Transverse colon (tissue), 4 donors: ENCODE results near the gene TSPAN17. TPM values are rescaled to one million over a fixed set of nuclear protein-coding genes. Genes with fewer than 3 reads are reported as not detected.
A peak's percentile ranks its signal among the peaks of the same experiment; 100 is the strongest.

Experiments
- DNase-seq: peaks from one replicate; pipeline ENCODE4 v3.0.0-alpha.2; 2019
- H3K27ac ChIP-seq, 4 donors: fragments of 200-600 bp; sonication (generic); 2 replicates each; pipeline ENCODE4 v1.5.1; 2016 to 2018; ENCODE audit warnings: inconsistent platforms in 4 of 4
- H3K27me3 ChIP-seq: fragments of 200-600 bp; sonication (generic); 2 replicates; pipeline ENCODE4 v1.5.1; 2017; ENCODE audit warnings: inconsistent platforms
- H3K36me3 ChIP-seq, 4 donors: fragments of 200-600 bp; sonication (generic); 2 replicates each; pipeline ENCODE4 v1.5.1; 2017 to 2019; ENCODE audit warnings: inconsistent platforms in 4 of 4
- H3K4me1 ChIP-seq, 4 donors: fragments of 200-600 bp; sonication (generic); 2 replicates each; pipeline ENCODE4 v1.5.1; 2017 to 2020; ENCODE audit warnings: inconsistent platforms in 4 of 4
- H3K4me3 ChIP-seq, 4 donors: fragments of 200-600 bp; sonication (generic); 1 replicate in 1 of 4; 2 replicates in 3 of 4; pipeline versions ENCODE4 v1.5.1 to v1.6.1; 2017 to 2019; ENCODE audit warnings: inconsistent platforms in 4 of 4
- H3K9me3 ChIP-seq, 2 donors: fragments of 200-600 bp; sonication (generic); 2 replicates each; pipeline ENCODE4 v1.5.1; 2017 to 2019; ENCODE audit warnings: inconsistent platforms in 2 of 2
- EP300 ChIP-seq: sonication (generic); formaldehyde crosslinking; IDR thresholded peaks from one replicate; pipeline ENCODE4 v1.6.1; 2017; ENCODE audit warnings: antibody characterized with exemption, low read depth
- POLR2A ChIP-seq: fragments of 450-650 bp; IDR thresholded peaks from one replicate; pipeline ENCODE4 v1.6.1; 2016; ENCODE audit warnings: antibody characterized with exemption, mild to moderate bottlenecking, moderate library complexity
- POLR2AphosphoS5 ChIP-seq, 3 donors: sonication (generic); formaldehyde crosslinking; IDR thresholded peaks; one replicate each; pipeline ENCODE4 v1.6.1; 2016; ENCODE audit warnings: antibody characterized with exemption in 3 of 3
- WGBS, 2 donors: methylation state at CpG; one replicate each; pipeline ENCODE4 v1.1.5; 2018; ENCODE audit warnings: low coverage in 1 of 2; 5-methylcytosine and 5-hydroxymethylcytosine counted together
- in situ Hi-C, 4 donors: fragments of 200-750 bp; cut with MboI; loops; one replicate each; pipeline versions ENCODE4 v1.15.0 to v1.15.1; 2017; ENCODE audit warnings: low sequenced_read_pairs in 3 of 4, low pct_ligation_motif_present in 1 of 4, low pct_unique_long_range_greater_than_20kb in 1 of 4
- intact Hi-C: fragments of 100-400 bp; cut with DNase I; formaldehyde crosslinking; loops from one replicate; pipeline ENCODE4 v1.15.1; 2023; ENCODE audit warnings: low total_unique reads
- total RNA-seq, 4 donors: library from RNA; depleted of rRNA; stranded (reverse); fragments of >200 nt; gene quantifications; one replicate each; pipeline ENCODE4 v1.1.0, GENCODE V29; 2016
- TF ChIP-seq, protein P1 (sequence below), 5 experiments: fragments of 200-600 bp in 3 of 5; fragments of 450-650 bp in 2 of 5; sonication (generic) in 3 of 5; IDR thresholded peaks; 1 replicate in 2 of 5; 2 replicates in 3 of 5; pipeline ENCODE4 v1.5.1; 2016 to 2017; ENCODE audit warnings: antibody characterized with exemption in 5 of 5, inconsistent platforms in 3 of 5, mild to moderate bottlenecking in 2 of 5, moderate library complexity in 1 of 5

The TSPAN17 gene
- total RNA-seq, 4 donors from 2014 or later: 27.2 to 227 (median 36.1) TPM

DNA sequence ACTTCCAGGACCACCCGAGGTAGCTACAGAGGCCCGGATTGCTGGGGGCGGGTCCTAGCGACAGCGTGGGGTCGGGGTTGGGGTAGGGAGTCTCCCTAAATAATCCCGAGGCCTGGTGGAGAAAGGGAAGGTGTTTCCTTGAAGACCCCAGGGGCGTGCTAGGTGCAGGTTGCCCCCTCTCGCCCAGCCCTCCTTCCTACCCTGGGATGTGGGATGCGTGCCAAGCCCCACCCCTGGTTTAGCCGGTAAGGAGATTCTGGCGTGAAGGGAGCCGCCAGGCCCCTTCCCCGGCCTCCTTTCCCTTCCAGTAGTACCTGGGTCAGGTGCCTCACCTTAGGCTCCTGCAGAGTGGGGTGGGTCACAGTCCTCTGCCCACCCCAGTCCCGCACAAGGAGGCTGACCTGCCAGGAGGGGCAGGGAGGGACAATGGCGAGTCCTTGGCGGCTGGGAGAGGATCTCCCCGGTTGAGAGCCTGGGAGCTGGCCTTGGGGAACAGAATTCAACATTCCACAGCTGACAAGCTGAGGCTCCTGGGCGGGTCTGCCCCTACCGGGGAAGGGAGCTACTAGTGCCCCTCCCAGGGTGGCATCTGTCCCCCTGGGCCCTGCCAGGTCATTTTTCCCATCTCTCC lies 674 bp downstream of the TSPAN17 start:
- H3K4me3 ChIP-seq: peak overlapping the region; percentile 47 to 89 (median 71)
- intact Hi-C loops (no loop called here), in situ Hi-C loops (no loop called here)
- DNase-seq: peak; percentile 77
- 8% methylated on average over 18 of the region's 20 CpGs; no CpG with 5 or more reads in 1 of the 2 donors for WGBS, 2 donors
- H3K4me1 ChIP-seq: peaks cover 9 to 20% (median 17%) of the 10 kb centered on the region in 4 donors
- H3K36me3 ChIP-seq: no peaks in the 10 kb centered on the region
- no peaks in the 10 kb centered on the region for H3K9me3 ChIP-seq
- H3K27ac ChIP-seq: peak overlapping the region; percentile 73 to 89 (median 83)
- no peaks in the 10 kb centered on the region for H3K27me3 ChIP-seq
- no peak for TF ChIP-seq EP300
- no peak for TF ChIP-seq POLR2A
- no peak for TF ChIP-seq POLR2AphosphoS5 (IDR thresholded peaks at IDR 0.05)
- TF ChIP-seq, protein P1, sequence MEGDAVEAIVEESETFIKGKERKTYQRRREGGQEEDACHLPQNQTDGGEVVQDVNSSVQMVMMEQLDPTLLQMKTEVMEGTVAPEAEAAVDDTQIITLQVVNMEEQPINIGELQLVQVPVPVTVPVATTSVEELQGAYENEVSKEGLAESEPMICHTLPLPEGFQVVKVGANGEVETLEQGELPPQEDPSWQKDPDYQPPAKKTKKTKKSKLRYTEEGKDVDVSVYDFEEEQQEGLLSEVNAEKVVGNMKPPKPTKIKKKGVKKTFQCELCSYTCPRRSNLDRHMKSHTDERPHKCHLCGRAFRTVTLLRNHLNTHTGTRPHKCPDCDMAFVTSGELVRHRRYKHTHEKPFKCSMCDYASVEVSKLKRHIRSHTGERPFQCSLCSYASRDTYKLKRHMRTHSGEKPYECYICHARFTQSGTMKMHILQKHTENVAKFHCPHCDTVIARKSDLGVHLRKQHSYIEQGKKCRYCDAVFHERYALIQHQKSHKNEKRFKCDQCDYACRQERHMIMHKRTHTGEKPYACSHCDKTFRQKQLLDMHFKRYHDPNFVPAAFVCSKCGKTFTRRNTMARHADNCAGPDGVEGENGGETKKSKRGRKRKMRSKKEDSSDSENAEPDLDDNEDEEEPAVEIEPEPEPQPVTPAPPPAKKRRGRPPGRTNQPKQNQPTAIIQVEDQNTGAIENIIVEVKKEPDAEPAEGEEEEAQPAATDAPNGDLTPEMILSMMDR (IDR thresholded peaks at IDR 0.05): no peak

DNA sequence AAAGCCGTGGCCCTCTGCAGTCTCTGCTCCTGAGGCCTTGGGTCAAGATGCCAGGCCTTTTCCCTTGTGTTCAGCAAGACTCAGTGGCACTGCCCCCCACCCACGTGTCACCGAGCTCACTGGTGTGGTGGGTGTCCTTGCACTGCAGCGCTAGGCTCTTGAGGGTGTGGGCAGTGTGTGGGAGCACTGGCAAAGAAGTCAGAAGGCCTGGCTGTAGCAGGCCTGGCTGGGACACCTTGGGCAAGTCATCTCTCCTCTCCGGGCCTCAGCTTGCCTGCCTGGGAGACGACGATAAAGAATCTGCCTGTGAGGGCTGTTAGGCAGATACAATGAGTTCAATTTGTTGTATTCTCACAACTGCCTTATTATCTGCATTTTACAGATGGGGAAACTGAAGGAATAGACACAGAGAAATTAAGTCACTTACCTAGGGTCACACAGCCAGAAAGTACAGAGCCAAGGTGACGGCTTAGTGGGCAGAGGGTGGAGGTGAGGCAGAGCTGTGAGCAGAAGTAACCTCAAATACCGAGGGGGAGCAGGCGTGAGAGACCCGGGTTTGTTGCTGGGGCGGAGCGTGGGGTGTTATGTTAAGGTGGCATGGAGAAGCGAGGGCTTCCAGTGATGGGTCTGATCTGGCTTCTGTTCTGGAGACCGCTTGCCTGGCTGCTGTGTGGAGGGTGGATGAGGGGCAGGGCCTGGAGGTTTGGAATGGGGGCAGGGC lies 1.4 kb downstream of the TSPAN17 start:
- H3K4me1 ChIP-seq: peaks cover 9 to 20% (median 17%) of the 10 kb centered on the region in 4 donors
- H3K27ac ChIP-seq: peak overlapping the region in 3 of 4 donors; percentile 82 to 89 (median 84)
- no peaks in the 10 kb centered on the region for H3K9me3 ChIP-seq
- H3K36me3 ChIP-seq: no peaks in the 10 kb centered on the region
- no peak for TF ChIP-seq POLR2AphosphoS5 (IDR thresholded peaks at IDR 0.05)
- TF ChIP-seq, protein P1 (IDR thresholded peaks at IDR 0.05): no peak
- no peak for TF ChIP-seq EP300
- no peak for TF ChIP-seq POLR2A
- DNase-seq: no peak
- in situ Hi-C loops (no loop called here), intact Hi-C loops (no loop called here)
- H3K4me3 ChIP-seq: peak overlapping the region in 2 of 4 donors; percentile 59 to 83
- 74 to 93% methylated on average over 2 to 15 of the region's 15 CpGs for WGBS, 2 donors
- no peaks in the 10 kb centered on the region for H3K27me3 ChIP-seq

DNA sequence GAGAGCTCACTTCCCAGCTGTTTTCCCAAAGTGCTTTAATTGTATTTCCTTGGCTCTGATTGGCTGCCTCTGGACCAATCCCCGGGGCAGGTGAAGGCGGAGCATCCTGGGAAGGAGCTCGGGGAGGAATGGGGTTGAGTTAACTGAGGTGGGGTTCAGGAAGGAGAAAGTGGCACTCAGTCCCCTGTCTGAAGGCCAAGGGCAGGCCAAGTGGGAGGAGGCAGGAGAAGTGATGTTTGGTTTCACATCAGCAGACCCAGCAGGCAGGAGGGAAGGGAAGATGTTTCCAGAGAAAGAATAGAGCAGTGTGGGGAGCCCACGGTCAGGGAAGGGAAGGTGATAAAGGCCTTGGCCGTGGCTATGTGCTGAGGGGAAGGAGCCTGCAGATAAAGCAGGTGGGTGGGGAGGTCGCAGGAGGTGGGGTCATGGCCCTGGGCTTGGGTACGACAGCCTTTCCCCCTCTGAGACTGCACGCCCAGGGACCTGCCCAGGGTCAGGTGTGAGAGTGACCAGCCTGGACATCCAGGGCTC lies 3.1 kb downstream of the TSPAN17 start:
- WGBS, 2 donors: 80% methylated on average over 2 to 8 of the region's 8 CpGs
- Histone ChIP-seq H3K36me3 (no peaks in the 10 kb centered on the region), H3K27ac (no peak overlapping the region), H3K4me1 (peaks cover 9 to 20% (median 17%) of the 10 kb centered on the region in 4 donors), H3K27me3 (no peaks in the 10 kb centered on the region), H3K9me3 (no peaks in the 10 kb centered on the region), H3K4me3 (no peak overlapping the region)
- TF ChIP-seq, protein P1 (IDR thresholded peaks at IDR 0.05): no peak
- TF ChIP-seq POLR2A (no peak), EP300 (no peak), POLR2AphosphoS5 (IDR thresholded peaks at IDR 0.05) (no peak)
- DNase-seq: no peak
- intact Hi-C loops: no loop called here
- in situ Hi-C loops: loop anchor here in 3 of 4 donors (25.0 kb wide), 2 partner anchors 262 to 312 kb away; no protein-coding TSS in a partner anchor

DNA sequence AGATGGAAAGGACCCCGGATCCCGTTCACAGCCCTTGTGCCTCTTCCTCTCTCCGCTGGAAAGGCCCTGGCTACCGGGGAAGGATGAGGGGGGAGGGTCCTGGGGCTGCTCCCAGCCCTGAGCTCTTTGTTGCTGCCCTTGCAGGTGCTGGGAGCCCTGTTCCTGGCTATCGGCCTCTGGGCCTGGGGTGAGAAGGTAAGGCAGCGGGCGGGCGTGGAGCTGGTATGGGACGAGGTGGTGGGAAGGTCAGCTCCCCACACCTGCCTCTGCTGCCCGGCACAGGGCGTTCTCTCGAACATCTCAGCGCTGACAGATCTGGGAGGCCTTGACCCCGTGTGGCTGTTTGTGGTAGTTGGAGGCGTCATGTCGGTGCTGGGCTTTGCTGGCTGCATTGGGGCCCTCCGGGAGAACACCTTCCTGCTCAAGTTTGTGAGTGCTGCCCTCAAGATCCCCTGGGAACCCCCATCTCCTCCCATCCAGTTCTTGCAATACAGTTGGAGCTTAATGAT lies 4.2 kb downstream of the TSPAN17 start:
- in situ Hi-C loops: loop anchor here in 3 of 4 donors (25.0 kb wide), 2 partner anchors 261 to 311 kb away; no protein-coding TSS in a partner anchor
- no peaks in the 10 kb centered on the region for H3K27me3 ChIP-seq
- H3K36me3 ChIP-seq: no peaks in the 10 kb centered on the region
- H3K4me1 ChIP-seq: peaks cover 9 to 18% (median 16%) of the 10 kb centered on the region in 4 donors
- no peaks in the 10 kb centered on the region for H3K9me3 ChIP-seq
- DNase-seq: no peak
- WGBS, 2 donors: 85 to 100% methylated on average over 1 to 17 of the region's 17 CpGs
- H3K4me3 ChIP-seq: no peak overlapping the region
- intact Hi-C loops: no loop called here
- TF ChIP-seq POLR2A (no peak), POLR2AphosphoS5 (IDR thresholded peaks at IDR 0.05) (no peak), EP300 (no peak)
- TF ChIP-seq, protein P1 (IDR thresholded peaks at IDR 0.05): no peak
- H3K27ac ChIP-seq: no peak overlapping the region
